ENCODE measurements around the gene MNX1. TPM values are rescaled to one million over a fixed set of nuclear protein-coding genes. Genes with fewer than 3 reads are reported as not detected.
A peak's percentile ranks its signal among the peaks of the same experiment; 100 is the strongest.

Gene MNX1
- not detected for total RNA-seq

- peak; percentile 83 for DNase-seq
Measured at GRCh38 chr7:157010588-157011332, at the start of gene MNX1. Gene MNX1, minus strand, starts transcription at chr7:157010663. Its CDS starts 313 bp downstream, at chr7:157010350.

GRCh38 chr7:157059534-157059933 is 49.1 kb upstream of the MNX1 start:
- no peak for DNase-seq

DNA sequence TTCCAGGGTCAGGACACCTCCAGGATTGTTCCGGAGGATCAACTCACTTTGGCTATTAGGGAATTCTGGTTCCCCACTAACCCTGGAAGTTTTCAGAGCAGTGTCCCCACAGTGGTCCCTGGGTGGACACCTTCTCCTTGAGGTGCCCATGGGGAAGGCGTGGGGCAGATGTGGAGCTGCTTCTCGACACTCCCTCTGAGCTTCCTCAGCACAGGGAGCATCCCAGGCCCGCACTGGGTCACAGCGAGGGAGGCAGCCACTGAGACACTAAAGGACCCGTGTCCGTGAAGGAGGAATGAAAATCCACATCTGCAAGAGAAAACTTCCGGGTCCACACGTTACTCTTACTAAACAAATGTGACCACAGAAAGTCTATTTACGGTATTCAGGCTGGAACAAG is 48.2 kb upstream of the MNX1 start:
- DNase-seq: no peak

DNA sequence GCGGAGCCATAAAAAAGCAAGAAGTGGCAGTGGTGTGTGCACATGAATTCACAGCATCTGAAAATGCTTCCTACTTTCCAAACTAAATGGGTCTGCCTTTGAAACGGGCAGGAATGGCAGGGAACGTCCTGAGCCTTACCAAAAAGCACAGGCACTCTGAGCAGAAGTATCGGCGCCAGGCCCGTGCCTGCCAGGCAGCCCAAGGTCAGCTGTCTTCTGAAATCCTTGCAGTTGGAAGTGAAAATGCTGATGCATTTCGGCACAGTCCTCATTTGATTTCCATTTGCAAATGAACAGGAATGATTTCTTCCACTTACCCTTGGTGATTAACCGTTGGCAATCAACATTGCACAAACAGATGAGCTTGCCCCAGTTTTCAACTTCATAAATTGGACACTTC is 47.6 kb upstream of the MNX1 start:
- no peak for DNase-seq

GRCh38 chr7:157056957-157057902 is 46.8 kb upstream of the MNX1 start:
- DNase-seq: no peak

GRCh38 chr7:157056246-157056645 is 45.8 kb upstream of the MNX1 start:
- DNase-seq: no peak

GRCh38 chr7:157054927-157055326 is 44.5 kb upstream of the MNX1 start:
- DNase-seq: no peak

GRCh38 chr7:157053118-157053517 is 42.7 kb upstream of the MNX1 start:
- no peak for DNase-seq

GRCh38 chr7:157047148-157047547 is 36.7 kb upstream of the MNX1 start:
- no peak for DNase-seq

DNA sequence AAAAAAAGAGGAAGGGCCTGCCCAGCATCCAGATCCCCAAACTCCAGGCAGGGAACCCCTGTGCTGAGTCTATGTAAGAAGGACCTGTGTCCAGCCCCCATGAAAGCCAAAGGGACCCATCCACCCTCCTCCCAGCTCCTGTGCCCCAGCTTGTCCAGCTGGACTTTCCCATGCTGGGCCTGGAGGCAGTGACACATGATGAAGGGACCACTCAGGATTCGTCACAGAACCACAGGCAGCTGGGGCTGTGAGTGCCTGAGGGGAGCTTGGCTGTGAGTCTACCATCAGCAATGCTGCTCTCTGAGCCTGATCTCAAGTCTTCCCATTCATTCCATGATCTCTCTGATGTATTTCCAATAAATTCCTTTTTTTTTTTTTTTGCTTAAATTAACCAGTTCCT is 36.2 kb upstream of the MNX1 start:
- no peak for DNase-seq

DNA sequence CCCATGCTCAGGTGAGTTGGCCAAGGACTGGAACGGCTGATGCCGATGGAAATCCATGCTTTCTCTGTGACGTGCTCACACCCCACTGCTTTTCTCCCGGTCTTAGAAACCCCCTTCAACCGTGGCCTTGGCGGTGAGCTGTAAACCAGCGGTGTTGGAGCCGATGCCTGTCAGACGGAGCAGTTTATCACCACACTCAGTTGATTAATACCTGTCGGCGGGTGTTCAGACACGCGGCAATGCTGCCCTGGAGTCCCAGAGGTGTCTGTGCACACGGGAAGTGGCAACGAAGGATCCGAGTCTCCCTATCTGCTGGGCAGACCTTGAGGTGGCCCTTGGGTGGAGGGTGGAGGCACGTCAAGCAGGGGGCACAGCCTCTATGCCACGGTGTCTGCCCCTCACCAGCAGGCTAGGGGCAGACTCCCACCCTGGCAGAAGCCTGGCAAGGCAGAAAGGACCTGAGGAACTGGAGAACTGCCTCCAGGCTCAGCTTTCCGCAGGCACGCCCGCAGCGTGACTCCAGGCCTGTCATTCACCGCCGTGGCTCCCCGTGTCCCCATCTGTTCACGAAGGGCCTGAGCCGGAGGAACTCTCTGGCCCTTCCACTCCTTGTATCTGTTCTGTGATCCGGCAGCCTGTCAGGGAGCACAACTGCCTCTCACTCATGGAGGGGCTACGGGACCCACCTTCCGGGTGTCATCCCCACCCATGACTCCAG is 34.6 kb upstream of the MNX1 start:
- no peak for DNase-seq

GRCh38 chr7:157044147-157044687 is 33.8 kb upstream of the MNX1 start:
- DNase-seq: no peak

- no peak for DNase-seq
Measured at GRCh38 chr7:157043745-157044144, 33.3 kb upstream of the MNX1 start.

DNA sequence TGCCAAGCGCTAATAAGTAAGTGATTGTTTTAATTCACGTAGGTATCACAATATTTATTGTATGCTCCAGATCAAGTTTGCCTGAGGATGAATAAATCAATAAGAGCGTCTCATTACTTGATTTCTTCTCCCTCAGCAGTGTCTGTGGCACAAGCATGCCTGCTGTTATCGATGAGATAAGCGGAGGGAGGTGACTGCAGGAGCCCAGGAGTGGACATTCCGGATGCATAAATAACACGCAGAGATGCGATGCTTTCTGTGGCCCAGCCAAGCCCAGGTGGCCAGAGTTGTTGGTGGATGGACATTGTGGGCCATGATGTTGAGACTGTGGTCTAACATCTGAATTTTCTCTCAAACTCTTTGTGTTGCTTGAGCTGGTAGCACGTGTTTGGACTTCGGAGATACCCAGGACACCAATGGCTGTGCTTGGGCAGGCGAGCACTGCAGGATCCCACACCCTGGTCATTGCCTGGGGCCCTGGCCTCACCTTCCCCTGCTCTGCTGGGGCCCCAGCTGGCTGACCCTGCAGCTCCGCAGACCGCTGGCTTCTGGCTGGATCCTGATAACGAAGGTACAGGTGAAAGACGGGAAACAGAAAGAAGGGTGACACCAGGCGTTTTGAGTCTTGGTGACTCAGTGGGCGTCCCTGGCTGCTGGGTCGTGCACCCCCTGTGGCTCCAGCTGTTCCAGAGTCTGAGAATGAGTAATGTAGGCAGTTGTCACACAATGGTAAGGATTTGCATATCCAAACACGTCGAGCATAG is 31.2 kb upstream of the MNX1 start:
- no peak for DNase-seq

- no peak for DNase-seq
Measured at GRCh38 chr7:157041004-157041403, 30.5 kb upstream of the MNX1 start.

DNA sequence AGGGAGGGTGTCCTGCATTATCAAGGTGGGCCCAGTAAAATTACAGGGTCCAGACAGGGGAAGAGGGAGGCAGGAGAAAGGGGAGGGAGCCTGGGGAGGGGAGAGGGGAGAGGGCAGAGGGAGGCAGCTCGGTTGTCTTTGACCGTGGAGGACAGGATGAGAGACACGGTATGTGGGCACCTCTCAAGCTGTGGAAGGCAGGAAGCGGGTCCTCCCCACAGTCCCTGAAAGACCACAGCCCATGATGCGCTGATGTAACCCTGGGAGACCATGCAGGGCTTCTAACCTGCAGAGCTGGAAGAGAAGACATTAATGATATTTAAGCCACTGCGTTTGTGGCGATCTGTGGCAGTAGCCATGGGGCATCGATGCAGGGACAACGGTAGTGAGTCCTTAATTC is 27.2 kb upstream of the MNX1 start:
- DNase-seq: no peak

GRCh38 chr7:157037028-157037427 is 26.6 kb upstream of the MNX1 start:
- no peak for DNase-seq

DNA sequence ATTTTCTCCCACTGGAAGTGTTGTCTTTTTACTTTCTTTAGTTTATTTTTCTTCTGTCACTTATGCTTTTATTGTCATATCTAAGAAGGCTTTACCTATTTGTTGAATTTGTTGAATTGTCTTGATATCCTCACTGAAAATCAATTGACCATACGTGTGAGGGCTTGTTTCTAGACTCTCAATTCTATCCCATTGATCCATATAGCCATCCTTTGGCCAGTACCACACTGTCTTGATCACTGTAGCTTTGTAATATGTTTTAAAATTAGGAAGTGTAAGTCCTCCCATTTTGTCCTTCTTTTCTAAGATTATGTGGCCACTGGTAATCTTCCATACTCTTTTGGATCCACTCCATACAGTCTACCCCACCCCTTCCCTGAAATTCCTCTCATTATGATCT is 25.5 kb upstream of the MNX1 start:
- DNase-seq: no peak

- DNase-seq: no peak
Measured at GRCh38 chr7:157035302-157035701, 24.8 kb upstream of the MNX1 start.

GRCh38 chr7:157033483-157034473 is 23.3 kb upstream of the MNX1 start:
- DNase-seq: no peak

All from tongue (tissue), 2 donors.